Measurements from ENCODE around the gene IDS.
"Not testable (repeated sequence)": the region's sequence is repeated elsewhere in the genome, so short reads cannot be mapped to it uniquely, and the experiment has no call there.

The IDS gene

DNA sequence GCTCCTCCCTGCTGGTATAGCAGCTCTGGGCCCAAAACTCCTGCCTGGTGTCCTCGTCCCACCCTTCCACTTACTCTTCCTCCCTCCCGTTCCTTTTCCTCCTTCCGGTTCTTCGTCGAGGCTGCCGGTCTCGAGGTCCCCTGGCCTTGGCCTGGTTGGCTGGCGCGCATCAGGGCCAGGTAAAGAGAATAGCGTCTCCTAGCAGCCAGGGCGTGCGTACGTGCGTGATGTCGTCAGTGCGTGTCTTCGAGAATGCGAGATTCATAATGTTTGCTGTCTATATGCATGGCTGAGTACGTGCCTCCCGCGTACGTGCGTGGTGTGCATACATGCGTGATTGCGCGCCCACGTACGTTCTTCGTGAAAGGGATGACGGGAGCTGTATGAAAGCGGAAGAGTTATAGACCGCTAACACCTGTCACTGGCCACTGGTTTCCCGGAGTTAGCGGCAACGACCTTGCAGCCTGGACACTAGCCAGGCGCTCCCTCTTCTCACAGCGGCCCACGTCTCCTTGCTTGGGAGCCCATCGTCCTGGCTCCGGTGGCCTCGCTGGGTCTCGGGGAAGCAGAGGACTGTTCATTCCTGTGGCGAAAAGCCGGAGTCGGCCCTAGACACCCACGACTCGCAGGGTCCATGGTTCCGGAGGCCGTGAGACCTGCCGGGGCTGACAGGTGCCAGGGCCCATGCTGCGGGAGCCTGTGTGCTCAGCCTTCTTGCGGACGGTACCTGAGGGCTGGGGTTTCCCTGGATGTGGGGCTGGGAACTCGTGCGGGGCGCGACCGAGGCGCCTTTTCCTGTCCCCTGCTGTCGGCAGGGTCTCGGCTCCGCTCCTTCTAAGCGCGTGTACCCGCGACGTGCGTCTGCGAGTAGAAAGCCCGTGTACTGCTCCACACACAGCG lies 35.8 kb upstream of the IDS start, which contains the start of gene EOLA1:
Gene EOLA1 (plus strand): TSS at position 392 of the 900 bp plus-strand sequence. CDS start 4,619 bp downstream, outside the sequence.
- ATAC-seq: peak; percentile 73
- TF ChIP-seq, protein P1, sequence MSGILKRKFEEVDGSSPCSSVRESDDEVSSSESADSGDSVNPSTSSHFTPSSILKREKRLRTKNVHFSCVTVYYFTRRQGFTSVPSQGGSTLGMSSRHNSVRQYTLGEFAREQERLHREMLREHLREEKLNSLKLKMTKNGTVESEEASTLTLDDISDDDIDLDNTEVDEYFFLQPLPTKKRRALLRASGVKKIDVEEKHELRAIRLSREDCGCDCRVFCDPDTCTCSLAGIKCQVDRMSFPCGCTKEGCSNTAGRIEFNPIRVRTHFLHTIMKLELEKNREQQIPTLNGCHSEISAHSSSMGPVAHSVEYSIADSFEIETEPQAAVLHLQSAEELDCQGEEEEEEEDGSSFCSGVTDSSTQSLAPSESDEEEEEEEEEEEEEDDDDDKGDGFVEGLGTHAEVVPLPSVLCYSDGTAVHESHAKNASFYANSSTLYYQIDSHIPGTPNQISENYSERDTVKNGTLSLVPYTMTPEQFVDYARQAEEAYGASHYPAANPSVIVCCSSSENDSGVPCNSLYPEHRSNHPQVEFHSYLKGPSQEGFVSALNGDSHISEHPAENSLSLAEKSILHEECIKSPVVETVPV (CRISPR knock-in tag; IDR thresholded peaks at IDR 0.05): no peak
- no peak for TF ChIP-seq ISL1 (CRISPR knock-in tag; IDR thresholded peaks at IDR 0.05)
- peak; percentile 60; the same call in 1 of the 2 replicates for TF ChIP-seq ZC3H10 (CRISPR knock-in tag; IDR thresholded peaks at IDR 0.05)
- TF ChIP-seq RARB (CRISPR knock-in tag; IDR thresholded peaks at IDR 0.05): no peak
- TF ChIP-seq ZFP3 (CRISPR knock-in tag; IDR thresholded peaks at IDR 0.05): no peak
- peak; percentile 82; the same call in 1 of the 2 replicates for TF ChIP-seq TOX (CRISPR knock-in tag; IDR thresholded peaks at IDR 0.05; ENCODE audit: borderline replicate concordance)
- TF ChIP-seq BACH2 (CRISPR knock-in tag; IDR thresholded peaks at IDR 0.05; ENCODE audit: borderline replicate concordance): no peak
- TF ChIP-seq CREB5 (CRISPR knock-in tag; IDR thresholded peaks at IDR 0.05; ENCODE audit: low read depth): no peak
- no peak for TF ChIP-seq ARNTL (CRISPR knock-in tag; IDR thresholded peaks at IDR 0.05; ENCODE audit: borderline replicate concordance, low read depth)
- no peak for TF ChIP-seq ZNF70 (CRISPR knock-in tag; IDR thresholded peaks at IDR 0.05)
- TF ChIP-seq, protein P2, sequence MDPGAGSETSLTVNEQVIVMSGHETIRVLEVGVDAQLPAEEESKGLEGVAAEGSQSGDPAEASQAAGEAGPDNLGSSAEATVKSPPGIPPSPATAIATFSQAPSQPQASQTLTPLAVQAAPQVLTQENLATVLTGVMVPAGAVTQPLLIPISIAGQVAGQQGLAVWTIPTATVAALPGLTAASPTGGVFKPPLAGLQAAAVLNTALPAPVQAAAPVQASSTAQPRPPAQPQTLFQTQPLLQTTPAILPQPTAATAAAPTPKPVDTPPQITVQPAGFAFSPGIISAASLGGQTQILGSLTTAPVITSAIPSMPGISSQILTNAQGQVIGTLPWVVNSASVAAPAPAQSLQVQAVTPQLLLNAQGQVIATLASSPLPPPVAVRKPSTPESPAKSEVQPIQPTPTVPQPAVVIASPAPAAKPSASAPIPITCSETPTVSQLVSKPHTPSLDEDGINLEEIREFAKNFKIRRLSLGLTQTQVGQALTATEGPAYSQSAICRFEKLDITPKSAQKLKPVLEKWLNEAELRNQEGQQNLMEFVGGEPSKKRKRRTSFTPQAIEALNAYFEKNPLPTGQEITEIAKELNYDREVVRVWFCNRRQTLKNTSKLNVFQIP (CRISPR knock-in tag; IDR thresholded peaks at IDR 0.05; ENCODE audit: borderline replicate concordance, low read depth): no peak
- no peak for TF ChIP-seq GLIS3 (CRISPR knock-in tag; IDR thresholded peaks at IDR 0.05)
- no peak for TF ChIP-seq TCF4 (CRISPR knock-in tag; IDR thresholded peaks at IDR 0.05; ENCODE audit: borderline replicate concordance)
- no peak for TF ChIP-seq PPARA (CRISPR knock-in tag; IDR thresholded peaks at IDR 0.05; ENCODE audit: borderline replicate concordance)

- peak; percentile 46 for ATAC-seq
- TF ChIP-seq CREB5 (CRISPR knock-in tag; IDR thresholded peaks at IDR 0.05; ENCODE audit: low read depth): no peak
- no peak for TF ChIP-seq RARB (CRISPR knock-in tag; IDR thresholded peaks at IDR 0.05)
- no peak for TF ChIP-seq ZNF70 (CRISPR knock-in tag; IDR thresholded peaks at IDR 0.05)
Observed at GRCh38 chrX:149540131-149540620, 35.1 kb upstream of the IDS start.

GRCh38 chrX:149539283-149540130 lies 34.4 kb upstream of the IDS start:
- ATAC-seq: peak; percentile 74
- no peak for TF ChIP-seq ARNTL (CRISPR knock-in tag; IDR thresholded peaks at IDR 0.05; ENCODE audit: borderline replicate concordance, low read depth)
- no peak for TF ChIP-seq ZNF70 (CRISPR knock-in tag; IDR thresholded peaks at IDR 0.05)
- TF ChIP-seq, protein P2 (CRISPR knock-in tag; IDR thresholded peaks at IDR 0.05; ENCODE audit: borderline replicate concordance, low read depth): no peak
- TF ChIP-seq, protein P1 (CRISPR knock-in tag; IDR thresholded peaks at IDR 0.05): no peak
- TF ChIP-seq ESRRG (CRISPR knock-in tag; IDR thresholded peaks at IDR 0.05): no peak
- no peak for TF ChIP-seq CREB5 (CRISPR knock-in tag; IDR thresholded peaks at IDR 0.05; ENCODE audit: low read depth)
- no peak for TF ChIP-seq SNAI2 (CRISPR knock-in tag; IDR thresholded peaks at IDR 0.05)
- no peak for TF ChIP-seq BACH2 (CRISPR knock-in tag; IDR thresholded peaks at IDR 0.05; ENCODE audit: borderline replicate concordance)
- TF ChIP-seq, protein P3, sequence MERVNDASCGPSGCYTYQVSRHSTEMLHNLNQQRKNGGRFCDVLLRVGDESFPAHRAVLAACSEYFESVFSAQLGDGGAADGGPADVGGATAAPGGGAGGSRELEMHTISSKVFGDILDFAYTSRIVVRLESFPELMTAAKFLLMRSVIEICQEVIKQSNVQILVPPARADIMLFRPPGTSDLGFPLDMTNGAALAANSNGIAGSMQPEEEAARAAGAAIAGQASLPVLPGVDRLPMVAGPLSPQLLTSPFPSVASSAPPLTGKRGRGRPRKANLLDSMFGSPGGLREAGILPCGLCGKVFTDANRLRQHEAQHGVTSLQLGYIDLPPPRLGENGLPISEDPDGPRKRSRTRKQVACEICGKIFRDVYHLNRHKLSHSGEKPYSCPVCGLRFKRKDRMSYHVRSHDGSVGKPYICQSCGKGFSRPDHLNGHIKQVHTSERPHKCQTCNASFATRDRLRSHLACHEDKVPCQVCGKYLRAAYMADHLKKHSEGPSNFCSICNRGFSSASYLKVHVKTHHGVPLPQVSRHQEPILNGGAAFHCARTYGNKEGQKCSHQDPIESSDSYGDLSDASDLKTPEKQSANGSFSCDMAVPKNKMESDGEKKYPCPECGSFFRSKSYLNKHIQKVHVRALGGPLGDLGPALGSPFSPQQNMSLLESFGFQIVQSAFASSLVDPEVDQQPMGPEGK (CRISPR knock-in tag; IDR thresholded peaks at IDR 0.05; ENCODE audit: borderline replicate concordance): no peak
- TF ChIP-seq ZNF8 (CRISPR knock-in tag; IDR thresholded peaks at IDR 0.05): no peak
- no peak for TF ChIP-seq RARB (CRISPR knock-in tag; IDR thresholded peaks at IDR 0.05)
- TF ChIP-seq ZFP30 (CRISPR knock-in tag; IDR thresholded peaks at IDR 0.05): no peak
- no peak for TF ChIP-seq PPARA (CRISPR knock-in tag; IDR thresholded peaks at IDR 0.05; ENCODE audit: borderline replicate concordance)
- no peak for TF ChIP-seq ISL1 (CRISPR knock-in tag; IDR thresholded peaks at IDR 0.05)

- ATAC-seq: not testable (repeated sequence)
Observed at GRCh38 chrX:149537474-149537873, 32.4 kb upstream of the IDS start.
